ENCODE results near the gene ARHGAP32.

Gene ARHGAP32

DNA sequence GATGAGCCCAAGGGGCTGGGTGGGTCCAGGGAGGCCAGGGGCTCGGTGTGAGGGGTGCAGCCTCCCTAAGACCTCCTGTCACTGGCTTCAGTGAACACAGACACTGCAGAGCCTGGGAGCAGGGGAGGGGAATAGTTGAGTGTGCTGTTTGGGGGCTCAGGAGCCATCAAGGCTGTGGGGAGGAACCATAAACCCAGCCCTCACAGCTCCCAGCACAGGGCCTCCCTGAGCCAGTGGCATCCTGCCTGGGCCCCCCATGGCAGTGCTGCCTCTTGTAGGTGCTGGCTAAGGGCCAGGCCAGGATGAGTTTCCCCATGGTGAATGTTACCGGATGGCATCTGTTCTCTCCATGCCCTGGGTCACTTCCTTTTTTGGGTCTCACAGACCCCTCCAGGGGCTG lies 275.4 kb downstream of the ARHGAP32 start:
- TF ChIP-seq, protein P1, sequence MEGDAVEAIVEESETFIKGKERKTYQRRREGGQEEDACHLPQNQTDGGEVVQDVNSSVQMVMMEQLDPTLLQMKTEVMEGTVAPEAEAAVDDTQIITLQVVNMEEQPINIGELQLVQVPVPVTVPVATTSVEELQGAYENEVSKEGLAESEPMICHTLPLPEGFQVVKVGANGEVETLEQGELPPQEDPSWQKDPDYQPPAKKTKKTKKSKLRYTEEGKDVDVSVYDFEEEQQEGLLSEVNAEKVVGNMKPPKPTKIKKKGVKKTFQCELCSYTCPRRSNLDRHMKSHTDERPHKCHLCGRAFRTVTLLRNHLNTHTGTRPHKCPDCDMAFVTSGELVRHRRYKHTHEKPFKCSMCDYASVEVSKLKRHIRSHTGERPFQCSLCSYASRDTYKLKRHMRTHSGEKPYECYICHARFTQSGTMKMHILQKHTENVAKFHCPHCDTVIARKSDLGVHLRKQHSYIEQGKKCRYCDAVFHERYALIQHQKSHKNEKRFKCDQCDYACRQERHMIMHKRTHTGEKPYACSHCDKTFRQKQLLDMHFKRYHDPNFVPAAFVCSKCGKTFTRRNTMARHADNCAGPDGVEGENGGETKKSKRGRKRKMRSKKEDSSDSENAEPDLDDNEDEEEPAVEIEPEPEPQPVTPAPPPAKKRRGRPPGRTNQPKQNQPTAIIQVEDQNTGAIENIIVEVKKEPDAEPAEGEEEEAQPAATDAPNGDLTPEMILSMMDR (IDR thresholded peaks at IDR 0.05; ENCODE audit: insufficient read depth, low read depth, low read length, missing control alignments) = no peak
- DNase-seq (ENCODE audit: low read depth) = no peak
- no peak overlapping the region for H3K4me3 ChIP-seq (ENCODE audit: low read depth, low read length)

DNA sequence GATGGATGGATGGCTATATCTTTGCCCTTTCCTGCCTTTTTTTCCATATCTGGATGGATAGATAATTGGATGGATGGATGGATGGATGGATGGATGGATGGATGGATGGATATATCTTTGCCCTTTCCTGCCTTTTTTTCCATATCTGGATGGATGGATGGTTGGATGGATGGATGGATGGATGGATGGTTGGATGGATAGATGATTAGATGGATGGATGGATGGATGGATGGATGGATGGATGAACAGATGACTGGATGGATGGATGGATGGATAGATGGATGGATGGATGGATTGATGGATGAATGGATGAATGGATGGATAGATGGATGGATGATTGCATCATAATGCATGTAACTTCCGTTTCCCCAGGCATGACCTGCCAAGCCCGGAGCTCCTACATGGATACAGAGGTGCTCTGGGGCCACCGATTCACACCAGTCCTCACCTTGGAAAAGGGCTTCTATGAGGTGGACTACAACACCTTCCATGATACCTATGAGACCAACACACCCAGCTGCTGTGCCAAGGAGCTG lies 276.0 kb downstream of the ARHGAP32 start:
- H3K4me3 ChIP-seq (ENCODE audit: low read depth, low read length) = no peak overlapping the region
- TF ChIP-seq, protein P1 (IDR thresholded peaks at IDR 0.05; ENCODE audit: insufficient read depth, low read depth, low read length, missing control alignments) = no peak
- no peak for DNase-seq (ENCODE audit: low read depth)

DNA sequence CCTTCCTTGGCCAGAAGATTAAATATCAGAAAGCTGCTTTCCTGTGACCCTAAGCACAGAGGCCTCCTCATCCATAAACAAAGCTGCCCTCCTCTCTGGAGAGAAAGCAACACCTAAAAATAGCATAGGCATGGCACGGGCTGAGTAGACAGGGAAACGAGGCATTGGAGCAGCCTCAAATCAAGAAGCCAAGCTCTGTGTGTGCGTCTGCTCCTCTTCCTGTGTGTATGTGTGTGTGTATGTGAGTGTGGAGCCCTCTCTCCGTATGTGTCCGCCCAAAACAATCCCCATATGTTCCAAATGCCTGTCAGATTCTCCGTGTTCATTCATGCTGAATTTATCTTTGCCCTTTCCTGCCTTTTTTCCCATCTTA lies 277.0 kb downstream of the ARHGAP32 start:
- no peak overlapping the region for H3K4me3 ChIP-seq (ENCODE audit: low read depth, low read length)
- TF ChIP-seq, protein P1 (IDR thresholded peaks at IDR 0.05; ENCODE audit: insufficient read depth, low read depth, low read length, missing control alignments) = no peak
- DNase-seq (ENCODE audit: low read depth) = no peak

All from GM12865 (cell line).